Body of pancreas (tissue), 4 donors: ENCODE results near the gene FAM120AOS. TPM values are rescaled to one million over a fixed set of nuclear protein-coding genes. Genes with fewer than 3 reads are reported as not detected.
"Not testable (repeated sequence)": the region's sequence is repeated elsewhere in the genome, so short reads cannot be mapped to it uniquely, and the experiment has no call there.

Experiments
- ATAC-seq: fragments of 150-250 bp; one replicate; pipeline ENCODE4 v1.9.1; 2016
- DNase-seq, 4 donors: peaks; one replicate each; pipeline ENCODE4 v3.0.0-alpha.2; 2019
- H3K27ac ChIP-seq, 4 donors: fragments of 200-600 bp; sonication (generic); 1 replicate in 3 of 4; 2 replicates in 1 of 4; pipeline versions ENCODE4 v1.5.1 to v1.6.1; 2016 to 2019; ENCODE audit warnings: mild to moderate bottlenecking in 1 of 4, mixed read lengths in 1 of 4, moderate library complexity in 1 of 4
- H3K27me3 ChIP-seq, 2 donors: fragments of 200-600 bp; sonication (generic); one replicate each; pipeline ENCODE4 v1.6.0; 2016; ENCODE audit warnings: mild to moderate bottlenecking in 1 of 2
- H3K36me3 ChIP-seq, 2 donors: fragments of 200-600 bp; sonication (generic); replicated peaks in 1 of 2; 2 replicates each; pipeline ENCODE4 v1.5.1; 2016; ENCODE audit warnings: low read depth in 2 of 2; ENCODE audit not compliant: insufficient read depth in 1 of 2
- H3K4me1 ChIP-seq: fragments of 200-600 bp; sonication (generic); one replicate; pipeline ENCODE4 v1.6.0; 2016
- H3K4me3 ChIP-seq, 2 donors: fragments of 200-600 bp; sonication (generic); 1 replicate in 1 of 2; 2 replicates in 1 of 2; pipeline ENCODE4 v1.5.1; 2016 to 2019
- H3K9me3 ChIP-seq, 3 donors: fragments of 200-600 bp; sonication (generic); 1 replicate in 2 of 3; 2 replicates in 1 of 3; pipeline ENCODE4 v1.5.1; 2016
- CTCF ChIP-seq, 7 experiments: fragments of 450-650 bp in 4 of 7; fragments of 200-600 bp in 3 of 7; sonication (generic) in 3 of 7; IDR thresholded peaks; one replicate each; pipeline ENCODE4 v1.5.1; 2016 to 2019; ENCODE audit warnings: antibody characterized with exemption in 7 of 7
- POLR2A ChIP-seq, 3 donors: fragments of 450-650 bp; IDR thresholded peaks; one replicate each; pipeline ENCODE4 v1.6.1; 2016; ENCODE audit warnings: antibody characterized with exemption in 3 of 3, mild to moderate bottlenecking in 2 of 3
- WGBS, 2 donors: methylation state at CpG; one replicate each; pipeline ENCODE4 v1.1.5; 2017; 5-methylcytosine and 5-hydroxymethylcytosine counted together
- intact Hi-C: fragments of 100-400 bp; cut with DNase I; formaldehyde crosslinking; loops from one replicate; pipeline ENCODE4 v1.15.1; 2023
- total RNA-seq, 2 donors: library from RNA; depleted of rRNA; stranded (reverse); fragments of >200 nt; gene quantifications; one replicate each; pipeline ENCODE4 v1.1.0, GENCODE V29; 2016

Gene FAM120AOS
- total RNA-seq, 2 donors from 2014 or later, result 35.0 to 44.5 TPM

- intact Hi-C loops, result no loop called here
- Histone ChIP-seq H3K27ac (no peak overlapping the region), H3K27me3 (no peaks in the 10 kb centered on the region), H3K36me3 (no peaks in the 10 kb centered on the region), H3K4me1 (no peaks in the 10 kb centered on the region), H3K9me3 (no peaks in the 10 kb centered on the region), H3K4me3 (no peak overlapping the region)
- ATAC-seq (no peak), DNase-seq (no peak)
- 79 to 90% methylated on average over 8 of the region's 8 CpGs for whole genome bisulfite sequencing, 2 donors
- TF ChIP-seq POLR2A (IDR thresholded peaks at IDR 0.05), result no peak
Observed at GRCh38 chr9:93440896-93441580, 12.3 kb downstream of the FAM120AOS start.

DNA sequence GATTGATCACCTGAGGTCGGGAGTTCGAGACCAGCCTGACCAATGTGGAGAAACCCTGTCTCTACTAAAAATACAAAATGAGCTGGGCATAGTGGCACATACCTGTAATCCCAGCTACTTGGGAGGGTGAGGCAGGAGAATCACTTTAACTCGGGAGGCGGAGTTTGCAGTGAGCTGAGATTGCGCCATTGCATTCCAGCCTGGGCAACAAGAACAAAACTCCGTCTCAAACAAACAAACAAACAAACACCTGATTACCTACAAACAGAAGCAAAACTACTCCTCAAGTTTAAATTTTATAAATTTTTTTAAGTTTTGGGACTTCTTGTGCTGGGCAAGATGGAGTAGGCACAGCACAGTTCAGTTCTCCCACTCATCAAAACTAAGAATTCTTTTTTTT lies 14.1 kb downstream of the FAM120AOS start:
- H3K36me3 ChIP-seq, intact Hi-C loops, DNase-seq, H3K4me1 ChIP-seq, H3K9me3 ChIP-seq, H3K27me3 ChIP-seq, ATAC-seq, H3K27ac ChIP-seq, H3K4me3 ChIP-seq: not testable (repeated sequence)
- WGBS, 2 donors, result 90 to 92% methylated on average over 6 of the region's 6 CpGs

GRCh38 chr9:93437996-93438395 lies 15.4 kb downstream of the FAM120AOS start:
- 69 to 80% methylated on average over 2 of the region's 2 CpGs for WGBS, 2 donors
- no peaks in the 10 kb centered on the region for H3K4me1 ChIP-seq

GRCh38 chr9:93436655-93437407 lies 16.6 kb downstream of the FAM120AOS start:
- Histone ChIP-seq H3K4me3 (no peak overlapping the region), H3K9me3 (no peaks in the 10 kb centered on the region), H3K27me3 (no peaks in the 10 kb centered on the region), H3K27ac (no peak overlapping the region), H3K4me1 (no peaks in the 10 kb centered on the region), H3K36me3 (no peaks in the 10 kb centered on the region)
- DNase-seq (no peak), ATAC-seq (no peak)
- intact Hi-C loops, result no loop called here
- 89 to 90% methylated on average over 7 of the region's 7 CpGs for WGBS, 2 donors
- TF ChIP-seq POLR2A (IDR thresholded peaks at IDR 0.05) (no peak), CTCF (IDR thresholded peaks at IDR 0.05) (no peak)

More at GRCh38 chr9:93437996-93438395, 15.4 kb downstream of the FAM120AOS start:
- intact Hi-C loops, result no loop called here
- Histone ChIP-seq H3K9me3 (no peaks in the 10 kb centered on the region), H3K36me3 (no peaks in the 10 kb centered on the region), H3K4me3 (no peak overlapping the region), H3K27me3 (no peaks in the 10 kb centered on the region), H3K27ac (no peak overlapping the region)
- no peak for DNase-seq
- TF ChIP-seq POLR2A (IDR thresholded peaks at IDR 0.05) (no peak), CTCF (IDR thresholded peaks at IDR 0.05) (no peak)
- ATAC-seq, result no peak

GRCh38 chr9:93436218-93436617 lies 17.2 kb downstream of the FAM120AOS start:
- no peak for DNase-seq
- 87 to 88% methylated on average over 6 of the region's 6 CpGs for WGBS, 2 donors
- H3K27ac ChIP-seq, result no peak overlapping the region
- no peak for ATAC-seq
- no peaks in the 10 kb centered on the region for H3K4me1 ChIP-seq
- H3K9me3 ChIP-seq, result no peaks in the 10 kb centered on the region
- no peak overlapping the region for H3K4me3 ChIP-seq
- intact Hi-C loops, result no loop called here
- H3K27me3 ChIP-seq, result no peaks in the 10 kb centered on the region
- TF ChIP-seq POLR2A (IDR thresholded peaks at IDR 0.05) (no peak), CTCF (IDR thresholded peaks at IDR 0.05) (no peak)
- no peaks in the 10 kb centered on the region for H3K36me3 ChIP-seq
